Mucosa of rectum (tissue), 2 donors: ENCODE results near the gene TMEM187.

Source experiments
- H3K27ac ChIP-seq, 2 donors: one replicate each; pipeline ENCODE4 v1.7.0; 2013; ENCODE audit warnings: inconsistent platforms in 2 of 2, low read depth in 2 of 2, low read length in 2 of 2
- H3K27me3 ChIP-seq, 2 donors: one replicate each; pipeline ENCODE4 v1.7.0; 2013; ENCODE audit warnings: low read length in 2 of 2; ENCODE audit not compliant: control insufficient read depth in 2 of 2, insufficient read depth in 2 of 2
- H3K36me3 ChIP-seq, 2 donors: one replicate each; pipeline ENCODE4 v1.7.0; 2013; ENCODE audit warnings: low read length in 2 of 2; ENCODE audit not compliant: control insufficient read depth in 2 of 2, insufficient read depth in 2 of 2
- H3K4me1 ChIP-seq, 2 donors: one replicate each; pipeline ENCODE4 v1.7.0; 2013; ENCODE audit warnings: low read length in 2 of 2, mild to moderate bottlenecking in 1 of 2; ENCODE audit not compliant: control insufficient read depth in 2 of 2, insufficient read depth in 2 of 2
- H3K4me3 ChIP-seq, 2 donors: one replicate each; pipeline ENCODE4 v1.7.0; 2013; ENCODE audit warnings: low read length in 2 of 2
- H3K9ac ChIP-seq, 2 donors: one replicate each; pipeline ENCODE4 v1.7.0; 2013; ENCODE audit warnings: low read length in 2 of 2, low read depth in 1 of 2, mild to moderate bottlenecking in 1 of 2
- H3K9me3 ChIP-seq, 2 donors: one replicate each; pipeline ENCODE4 v1.7.0; 2013; ENCODE audit warnings: low read length in 2 of 2; ENCODE audit not compliant: control insufficient read depth in 2 of 2
- donor health status: healthy.
- donor health status: Normal muscosa, but diverticular disease.

The TMEM187 gene

GRCh38 chrX:153972368-153973126 is at the start of gene TMEM187:
TSS of gene TMEM187 (plus strand) at chrX:153972754. CDS start at chrX:153982063, 9,309 bp downstream.
- Histone ChIP-seq H3K36me3 (no peaks in the 10 kb centered on the region), H3K9me3 (no peaks in the 10 kb centered on the region), H3K27me3 (no peaks in the 10 kb centered on the region), H3K27ac (peak within 1 kb of the TSS; percentile 99 to 100), H3K4me1 (peaks cover 33 to 42% of the 10 kb centered on the region in 2 donors), H3K4me3 (peak within 1 kb of the TSS; percentile 88 to 97), H3K9ac (peak within 1 kb of the TSS; percentile 93 to 98)

- no peak overlapping the region for H3K27ac ChIP-seq
- peaks cover 18 to 30% of the 10 kb centered on the region in 2 donors for H3K4me1 ChIP-seq
- no peak overlapping the region for H3K9ac ChIP-seq
- H3K9me3 ChIP-seq = no peaks in the 10 kb centered on the region
- H3K27me3 ChIP-seq = peaks cover 2 to 9% of the 10 kb centered on the region in 2 donors
- no peaks in the 10 kb centered on the region for H3K36me3 ChIP-seq
- H3K4me3 ChIP-seq = peak overlapping the region in 1 of 2 donors; percentile 26
Measured at GRCh38 chrX:153922932-153923857, 49.4 kb upstream of the TMEM187 start.

- H3K27me3 ChIP-seq = peaks cover 2 to 9% of the 10 kb centered on the region in 2 donors
- H3K4me3 ChIP-seq = peak overlapping the region in 1 of 2 donors; percentile 71
- no peak overlapping the region for H3K9ac ChIP-seq
- H3K9me3 ChIP-seq = no peaks in the 10 kb centered on the region
- peak overlapping the region in 1 of 2 donors; percentile 99 for H3K27ac ChIP-seq
- H3K4me1 ChIP-seq = peaks cover 26 to 35% of the 10 kb centered on the region in 2 donors
- H3K36me3 ChIP-seq = no peaks in the 10 kb centered on the region
Measured at GRCh38 chrX:153924149-153924861, 48.2 kb upstream of the TMEM187 start.

GRCh38 chrX:153925387-153925738 is 47.2 kb upstream of the TMEM187 start:
- Histone ChIP-seq H3K36me3 (no peaks in the 10 kb centered on the region), H3K4me3 (peak overlapping the region; percentile 46 to 71), H3K27me3 (peaks cover 2 to 9% of the 10 kb centered on the region in 2 donors), H3K9ac (peak overlapping the region in 1 of 2 donors; percentile 38), H3K9me3 (no peaks in the 10 kb centered on the region), H3K27ac (peak overlapping the region; percentile 60 to 99), H3K4me1 (peaks cover 29 to 37% of the 10 kb centered on the region in 2 donors)

- H3K27me3 ChIP-seq = peaks cover 2 to 7% of the 10 kb centered on the region in 2 donors
- no peaks in the 10 kb centered on the region for H3K9me3 ChIP-seq
- H3K4me3 ChIP-seq = peak within 1 kb of the TSS; percentile 78 to 83
- peaks cover 0 to 4% of the 10 kb centered on the region in 2 donors for H3K36me3 ChIP-seq
- H3K9ac ChIP-seq = peak within 1 kb of the TSS; percentile 83 to 97
- H3K27ac ChIP-seq = peak within 1 kb of the TSS; percentile 99
- peaks cover 29 to 37% of the 10 kb centered on the region in 2 donors for H3K4me1 ChIP-seq
Measured at GRCh38 chrX:153925739-153926551, 46.6 kb upstream of the TMEM187 start, which contains the start of gene ARHGAP4. TSS of gene ARHGAP4 (minus strand) at chrX:153926264. CDS start at chrX:153926202, 62 bp downstream.

- Histone ChIP-seq H3K27ac (peak overlapping the region; percentile 99), H3K9ac (peak overlapping the region; percentile 83 to 97), H3K4me1 (peaks cover 29 to 37% of the 10 kb centered on the region in 2 donors), H3K9me3 (no peaks in the 10 kb centered on the region), H3K36me3 (peaks cover 1 to 10% of the 10 kb centered on the region in 2 donors), H3K4me3 (peak overlapping the region; percentile 78 to 83), H3K27me3 (peaks cover 2 to 7% of the 10 kb centered on the region in 2 donors)
Measured at GRCh38 chrX:153926552-153926857, 46.0 kb upstream of the TMEM187 start.

- Histone ChIP-seq H3K4me3 (peak overlapping the region; percentile 78 to 83), H3K9ac (peak overlapping the region; percentile 83 to 97), H3K36me3 (peaks cover 4 to 11% of the 10 kb centered on the region in 2 donors), H3K27me3 (peaks cover 2 to 7% of the 10 kb centered on the region in 2 donors), H3K9me3 (no peaks in the 10 kb centered on the region), H3K4me1 (peaks cover 29 to 34% of the 10 kb centered on the region in 2 donors), H3K27ac (peak overlapping the region; percentile 99)
Measured at GRCh38 chrX:153926858-153927671, 45.5 kb upstream of the TMEM187 start.

- peak overlapping the region; percentile 99 for H3K27ac ChIP-seq
- peak overlapping the region; percentile 83 to 97 for H3K9ac ChIP-seq
- peaks cover 29 to 34% of the 10 kb centered on the region in 2 donors for H3K4me1 ChIP-seq
- H3K9me3 ChIP-seq = no peaks in the 10 kb centered on the region
- peaks cover 2 to 7% of the 10 kb centered on the region in 2 donors for H3K27me3 ChIP-seq
- peaks cover 4 to 11% of the 10 kb centered on the region in 2 donors for H3K36me3 ChIP-seq
- peak overlapping the region; percentile 78 to 83 for H3K4me3 ChIP-seq
Measured at GRCh38 chrX:153927672-153927921, 45.0 kb upstream of the TMEM187 start.
